Trophoblast cell (in vitro differentiated cells and primary cell): Measurements from ENCODE around the gene TAF6.

Experiments
- DNase-seq, 2 donors: peaks; one replicate each; pipeline ENCODE4 v3.0.0-alpha.2; 2016
- H2AFZ ChIP-seq: 2 replicates; pipeline ENCODE4 v1.6.1; 2013; ENCODE audit warnings: low read length, moderate library complexity, mild to moderate bottlenecking; ENCODE audit not compliant: insufficient read depth, poor library complexity
- H2AK5ac ChIP-seq: 2 replicates; pipeline ENCODE4 v1.6.1; 2013; ENCODE audit warnings: mild to moderate bottlenecking, low read length
- H2BK120ac ChIP-seq: 2 replicates; pipeline ENCODE4 v1.6.1; 2013; ENCODE audit warnings: low read length, mild to moderate bottlenecking, moderate library complexity; ENCODE audit not compliant: insufficient read depth, poor library complexity
- H2BK12ac ChIP-seq: 2 replicates; pipeline ENCODE4 v1.6.1; 2013; ENCODE audit warnings: mild to moderate bottlenecking, low read length, moderate library complexity
- H2BK5ac ChIP-seq: 2 replicates; pipeline ENCODE4 v1.6.1; 2013; ENCODE audit warnings: low read length, low read depth, moderate library complexity, mild to moderate bottlenecking; ENCODE audit not compliant: poor library complexity
- H3K14ac ChIP-seq: 2 replicates; pipeline ENCODE4 v1.6.1; 2013; ENCODE audit warnings: mild to moderate bottlenecking, low read length
- H3K18ac ChIP-seq: 2 replicates; pipeline ENCODE4 v1.6.1; 2013; ENCODE audit warnings: mild to moderate bottlenecking, low read length
- H3K23ac ChIP-seq: 2 replicates; pipeline ENCODE4 v1.6.1; 2013; ENCODE audit warnings: low read length
- H3K27ac ChIP-seq: 2 replicates; pipeline ENCODE4 v1.5.1; 2013; ENCODE audit warnings: low read depth, mild to moderate bottlenecking, inconsistent platforms, low read length, moderate library complexity
- H3K27me3 ChIP-seq: 2 replicates; pipeline ENCODE4 v1.6.1; 2013; ENCODE audit warnings: inconsistent platforms, mild to moderate bottlenecking, low read length, moderate library complexity; ENCODE audit not compliant: insufficient read depth
- H3K36me3 ChIP-seq, 2 experiments: 1 replicate in 1 of 2; 2 replicates in 1 of 2; pipeline ENCODE4 v1.6.1; 2013; ENCODE audit warnings: low read length in 2 of 2, mild to moderate bottlenecking in 2 of 2, moderate library complexity in 1 of 2; ENCODE audit not compliant: insufficient read depth in 2 of 2, control insufficient read depth in 1 of 2
- H3K4ac ChIP-seq: 2 replicates; pipeline ENCODE4 v1.6.1; 2013; ENCODE audit warnings: low read depth, mild to moderate bottlenecking, low read length, moderate library complexity
- H3K4me1 ChIP-seq, 2 experiments: 1 replicate in 1 of 2; 2 replicates in 1 of 2; pipeline ENCODE4 v1.6.1; 2013; ENCODE audit warnings: low read length in 2 of 2, mild to moderate bottlenecking in 2 of 2, moderate library complexity in 1 of 2; ENCODE audit not compliant: insufficient read depth in 2 of 2, control insufficient read depth in 1 of 2
- H3K4me2 ChIP-seq: 2 replicates; pipeline ENCODE4 v1.6.1; 2013; ENCODE audit warnings: inconsistent platforms, mild to moderate bottlenecking, low read length, moderate library complexity
- H3K4me3 ChIP-seq: 2 replicates; pipeline ENCODE4 v1.5.1; 2013; ENCODE audit warnings: mild to moderate bottlenecking, low read depth, low read length, inconsistent platforms
- H3K79me1 ChIP-seq: one replicate; pipeline ENCODE4 v1.6.1; 2013; ENCODE audit warnings: low read length
- H3K79me2 ChIP-seq: 2 replicates; pipeline ENCODE4 v1.6.1; 2013; ENCODE audit warnings: low read length, mild to moderate bottlenecking; ENCODE audit not compliant: control insufficient read depth, insufficient read depth, poor library complexity
- H3K9ac ChIP-seq: 2 replicates; pipeline ENCODE4 v1.6.1; 2013; ENCODE audit warnings: mild to moderate bottlenecking, low read length
- H3K9me3 ChIP-seq: 2 replicates; pipeline ENCODE4 v1.6.1; 2013; ENCODE audit warnings: low read depth, mild to moderate bottlenecking, control low read depth, inconsistent platforms, low read length; ENCODE audit not compliant: insufficient read depth
- H4K12ac ChIP-seq: 2 replicates; pipeline ENCODE4 v1.6.1; 2013; ENCODE audit warnings: low read depth, mild to moderate bottlenecking, low read length, moderate library complexity
- H4K8ac ChIP-seq: 2 replicates; pipeline ENCODE4 v1.6.1; 2013; ENCODE audit warnings: low read depth, mild to moderate bottlenecking, low read length, moderate library complexity
- H4K91ac ChIP-seq: one replicate; pipeline ENCODE4 v1.6.1; 2013; ENCODE audit warnings: low read depth, mild to moderate bottlenecking, low read length, moderate library complexity
- WGBS: extraction: QIAGEN DNeasy Blood & Tissue Kit; methylation state at CpG from one replicate; pipeline ENCODE4 v1.1.7; 2013; ENCODE audit warnings: missing lambda C conversion rate; ENCODE audit not compliant: insufficient read length, insufficient coverage; ENCODE audit errors: extremely low coverage; 5-methylcytosine and 5-hydroxymethylcytosine counted together

TAF6 gene

GRCh38 chr7:100071018-100071723 is 48.0 kb downstream of the TAF6 start:
- Histone ChIP-seq H3K79me2 (no peaks in the 10 kb centered on the region), H3K36me3 (peaks cover 66 to 70% of the 10 kb centered on the region in 2 experiments), H3K18ac (no peak overlapping the region), H3K4ac (no peak overlapping the region), H2BK12ac (no peak overlapping the region), H3K4me1 (peaks cover 0 to under 1% of the 10 kb centered on the region in 2 experiments), H4K8ac (no peak overlapping the region), H3K9ac (no peak overlapping the region), H2BK5ac (no peak overlapping the region), H4K12ac (no peak overlapping the region), H2AFZ (no peak overlapping the region), H2BK120ac (no peak overlapping the region), H3K4me3 (no peak overlapping the region), H3K79me1 (no peaks in the 10 kb centered on the region), H4K91ac (no peak overlapping the region), H3K4me2 (no peak overlapping the region), H2AK5ac (no peak overlapping the region), H3K14ac (no peak overlapping the region), H3K9me3 (peaks cover 36% of the 10 kb centered on the region), H3K27ac (no peak overlapping the region), H3K27me3 (no peaks in the 10 kb centered on the region), H3K23ac (no peak overlapping the region)
- no CpG with 5 or more reads among the region's 11 CpGs for WGBS
- DNase-seq, result peak; percentile 51 to 62

- WGBS, result no CpG with 5 or more reads among the region's 5 CpGs
- H3K14ac ChIP-seq, result no peak overlapping the region
- no peaks in the 10 kb centered on the region for H3K27me3 ChIP-seq
- no peak overlapping the region for H2AFZ ChIP-seq
- H3K23ac ChIP-seq, result no peak overlapping the region
- no peak overlapping the region for H3K4me2 ChIP-seq
- H3K18ac ChIP-seq, result no peak overlapping the region
- no peak overlapping the region for H2AK5ac ChIP-seq
- H3K27ac ChIP-seq, result no peak overlapping the region
- H3K79me1 ChIP-seq, result no peaks in the 10 kb centered on the region
- no peak overlapping the region for H2BK120ac ChIP-seq
- H3K9ac ChIP-seq, result no peak overlapping the region
- no peak overlapping the region for H3K4ac ChIP-seq
- no peak overlapping the region for H2BK12ac ChIP-seq
- no peak for DNase-seq
- no peak overlapping the region for H2BK5ac ChIP-seq
- H3K4me1 ChIP-seq, result peaks cover 2 to 7% of the 10 kb centered on the region in 2 experiments
- no peak overlapping the region for H4K12ac ChIP-seq
- H3K9me3 ChIP-seq, result peaks cover 30% of the 10 kb centered on the region
- H4K91ac ChIP-seq, result no peak overlapping the region
- no peaks in the 10 kb centered on the region for H3K79me2 ChIP-seq
- peaks cover 55 to 58% of the 10 kb centered on the region in 2 experiments for H3K36me3 ChIP-seq
- no peak overlapping the region for H4K8ac ChIP-seq
- H3K4me3 ChIP-seq, result no peak overlapping the region
Measured at GRCh38 chr7:100069991-100070390, 49.2 kb downstream of the TAF6 start.

- Histone ChIP-seq H3K4me2 (no peak overlapping the region), H3K9ac (no peak overlapping the region), H3K9me3 (peaks cover 16% of the 10 kb centered on the region), H3K79me2 (no peaks in the 10 kb centered on the region), H3K27me3 (no peaks in the 10 kb centered on the region), H3K27ac (no peak overlapping the region), H3K4ac (no peak overlapping the region), H2AFZ (no peak overlapping the region), H4K8ac (no peak overlapping the region), H3K79me1 (no peaks in the 10 kb centered on the region), H3K18ac (no peak overlapping the region), H2BK5ac (no peak overlapping the region), H3K4me1 (peaks cover 2 to 7% of the 10 kb centered on the region in 2 experiments), H3K4me3 (no peak overlapping the region), H4K91ac (no peak overlapping the region), H2BK120ac (no peak overlapping the region), H2AK5ac (no peak overlapping the region), H3K23ac (no peak overlapping the region), H3K14ac (no peak overlapping the region), H2BK12ac (no peak overlapping the region), H3K36me3 (peaks cover 42 to 45% of the 10 kb centered on the region in 2 experiments), H4K12ac (no peak overlapping the region)
- DNase-seq, result no peak
- WGBS, result no CpG with 5 or more reads among the region's 7 CpGs
Measured at GRCh38 chr7:100066953-100067352, 52.2 kb downstream of the TAF6 start.

GRCh38 chr7:100065452-100066186 is 53.5 kb downstream of the TAF6 start:
- H4K8ac ChIP-seq, result no peak overlapping the region
- no peak overlapping the region for H2AK5ac ChIP-seq
- no peak overlapping the region for H2BK120ac ChIP-seq
- H4K12ac ChIP-seq, result no peak overlapping the region
- H3K79me2 ChIP-seq, result no peaks in the 10 kb centered on the region
- no peak overlapping the region for H3K27ac ChIP-seq
- WGBS, result no CpG with 5 or more reads among the region's 8 CpGs
- H3K23ac ChIP-seq, result no peak overlapping the region
- H3K27me3 ChIP-seq, result no peaks in the 10 kb centered on the region
- H2BK5ac ChIP-seq, result no peak overlapping the region
- no peak overlapping the region for H3K14ac ChIP-seq
- H3K4me1 ChIP-seq, result peaks cover 2 to 7% of the 10 kb centered on the region in 2 experiments
- H3K4ac ChIP-seq, result no peak overlapping the region
- no peak for DNase-seq
- peaks cover 41 to 43% of the 10 kb centered on the region in 2 experiments for H3K36me3 ChIP-seq
- H3K9me3 ChIP-seq, result peaks cover 4% of the 10 kb centered on the region
- no peak overlapping the region for H2AFZ ChIP-seq
- H4K91ac ChIP-seq, result no peak overlapping the region
- peak overlapping the region; percentile 32 for H3K4me2 ChIP-seq
- H3K4me3 ChIP-seq, result no peak overlapping the region
- H3K9ac ChIP-seq, result no peak overlapping the region
- H3K79me1 ChIP-seq, result no peaks in the 10 kb centered on the region
- no peak overlapping the region for H2BK12ac ChIP-seq
- H3K18ac ChIP-seq, result no peak overlapping the region
